HL-60 (cell line): ENCODE measurements around the gene CALM3.
A peak's percentile ranks its signal among the peaks of the same experiment; 100 is the strongest.

Source experiments
- DNase-seq, 2 experiments: peaks; one replicate each; pipeline ENCODE4 v3.0.0-alpha.2; 2010 to 2020; ENCODE audit warnings: low read depth in 1 of 2, low spot score in 1 of 2
- H3K27ac ChIP-seq: fragments of 250-450 bp; sonication (Bioruptor Pico); replicated peaks from 2 replicates; pipeline ENCODE4 v1.5.1; 2020; ENCODE audit warnings: mild to moderate bottlenecking, moderate library complexity
- H3K27me3 ChIP-seq: fragments of 250-450 bp; sonication (Bioruptor Pico); 2 replicates; pipeline ENCODE4 v1.5.1; 2021; ENCODE audit warnings: mild to moderate bottlenecking, moderate library complexity; ENCODE audit not compliant: insufficient read depth, poor library complexity, severe bottlenecking
- H3K4me3 ChIP-seq: replicated peaks from 2 replicates; pipeline ENCODE4 v1.5.1; 2011; ENCODE audit warnings: mild to moderate bottlenecking, control low read depth, low read length; ENCODE audit not compliant: insufficient read depth
- GABPA ChIP-seq: IDR thresholded peaks from 2 replicates; pipeline ENCODE4 v1.6.1; 2012; ENCODE audit warnings: low read depth
- POLR2AphosphoS5 ChIP-seq: IDR thresholded peaks from 2 replicates; pipeline ENCODE4 v1.6.1; 2012; ENCODE audit warnings: low read depth
- SPI1 ChIP-seq: IDR thresholded peaks from 2 replicates; pipeline ENCODE4 v1.6.1; 2012; ENCODE audit warnings: low read depth, mild to moderate bottlenecking, borderline replicate concordance
- TF ChIP-seq, protein P1 (sequence below): IDR thresholded peaks from one replicate; pipeline ENCODE4 v1.5.1; 2011; ENCODE audit warnings: low read length, control low read depth, inconsistent platforms; ENCODE audit not compliant: insufficient read depth
- TF ChIP-seq, protein P2 (sequence below): IDR thresholded peaks from 2 replicates; pipeline ENCODE4 v1.6.1; 2012; ENCODE audit warnings: low read depth; ENCODE audit not compliant: insufficient replicate concordance

The CALM3 gene

GRCh38 chr19:46596008-46596407 lies 5.1 kb upstream of the CALM3 start:
- H3K27ac ChIP-seq, result no peak overlapping the region
- no peak for DNase-seq
- TF ChIP-seq, protein P1, sequence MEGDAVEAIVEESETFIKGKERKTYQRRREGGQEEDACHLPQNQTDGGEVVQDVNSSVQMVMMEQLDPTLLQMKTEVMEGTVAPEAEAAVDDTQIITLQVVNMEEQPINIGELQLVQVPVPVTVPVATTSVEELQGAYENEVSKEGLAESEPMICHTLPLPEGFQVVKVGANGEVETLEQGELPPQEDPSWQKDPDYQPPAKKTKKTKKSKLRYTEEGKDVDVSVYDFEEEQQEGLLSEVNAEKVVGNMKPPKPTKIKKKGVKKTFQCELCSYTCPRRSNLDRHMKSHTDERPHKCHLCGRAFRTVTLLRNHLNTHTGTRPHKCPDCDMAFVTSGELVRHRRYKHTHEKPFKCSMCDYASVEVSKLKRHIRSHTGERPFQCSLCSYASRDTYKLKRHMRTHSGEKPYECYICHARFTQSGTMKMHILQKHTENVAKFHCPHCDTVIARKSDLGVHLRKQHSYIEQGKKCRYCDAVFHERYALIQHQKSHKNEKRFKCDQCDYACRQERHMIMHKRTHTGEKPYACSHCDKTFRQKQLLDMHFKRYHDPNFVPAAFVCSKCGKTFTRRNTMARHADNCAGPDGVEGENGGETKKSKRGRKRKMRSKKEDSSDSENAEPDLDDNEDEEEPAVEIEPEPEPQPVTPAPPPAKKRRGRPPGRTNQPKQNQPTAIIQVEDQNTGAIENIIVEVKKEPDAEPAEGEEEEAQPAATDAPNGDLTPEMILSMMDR, result no peak
- TF ChIP-seq, protein P2, sequence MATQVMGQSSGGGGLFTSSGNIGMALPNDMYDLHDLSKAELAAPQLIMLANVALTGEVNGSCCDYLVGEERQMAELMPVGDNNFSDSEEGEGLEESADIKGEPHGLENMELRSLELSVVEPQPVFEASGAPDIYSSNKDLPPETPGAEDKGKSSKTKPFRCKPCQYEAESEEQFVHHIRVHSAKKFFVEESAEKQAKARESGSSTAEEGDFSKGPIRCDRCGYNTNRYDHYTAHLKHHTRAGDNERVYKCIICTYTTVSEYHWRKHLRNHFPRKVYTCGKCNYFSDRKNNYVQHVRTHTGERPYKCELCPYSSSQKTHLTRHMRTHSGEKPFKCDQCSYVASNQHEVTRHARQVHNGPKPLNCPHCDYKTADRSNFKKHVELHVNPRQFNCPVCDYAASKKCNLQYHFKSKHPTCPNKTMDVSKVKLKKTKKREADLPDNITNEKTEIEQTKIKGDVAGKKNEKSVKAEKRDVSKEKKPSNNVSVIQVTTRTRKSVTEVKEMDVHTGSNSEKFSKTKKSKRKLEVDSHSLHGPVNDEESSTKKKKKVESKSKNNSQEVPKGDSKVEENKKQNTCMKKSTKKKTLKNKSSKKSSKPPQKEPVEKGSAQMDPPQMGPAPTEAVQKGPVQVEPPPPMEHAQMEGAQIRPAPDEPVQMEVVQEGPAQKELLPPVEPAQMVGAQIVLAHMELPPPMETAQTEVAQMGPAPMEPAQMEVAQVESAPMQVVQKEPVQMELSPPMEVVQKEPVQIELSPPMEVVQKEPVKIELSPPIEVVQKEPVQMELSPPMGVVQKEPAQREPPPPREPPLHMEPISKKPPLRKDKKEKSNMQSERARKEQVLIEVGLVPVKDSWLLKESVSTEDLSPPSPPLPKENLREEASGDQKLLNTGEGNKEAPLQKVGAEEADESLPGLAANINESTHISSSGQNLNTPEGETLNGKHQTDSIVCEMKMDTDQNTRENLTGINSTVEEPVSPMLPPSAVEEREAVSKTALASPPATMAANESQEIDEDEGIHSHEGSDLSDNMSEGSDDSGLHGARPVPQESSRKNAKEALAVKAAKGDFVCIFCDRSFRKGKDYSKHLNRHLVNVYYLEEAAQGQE, result no peak
- TF ChIP-seq SPI1, result no peak
- no peak for TF ChIP-seq POLR2AphosphoS5
- TF ChIP-seq GABPA, result no peak
- no peaks in the 10 kb centered on the region for H3K27me3 ChIP-seq
- H3K4me3 ChIP-seq, result no peak overlapping the region

GRCh38 chr19:46598372-46598917 lies 2.7 kb upstream of the CALM3 start:
- TF ChIP-seq POLR2AphosphoS5 (no peak), GABPA (no peak), SPI1 (no peak)
- TF ChIP-seq, protein P1, result no peak
- TF ChIP-seq, protein P2, result no peak
- Histone ChIP-seq H3K4me3 (no peak overlapping the region), H3K27me3 (no peaks in the 10 kb centered on the region), H3K27ac (no peak overlapping the region)
- DNase-seq, result no peak

GRCh38 chr19:46599716-46600373 lies 1.3 kb upstream of the CALM3 start:
- no peak for DNase-seq
- Histone ChIP-seq H3K27ac (peak overlapping the region; percentile 100), H3K27me3 (no peaks in the 10 kb centered on the region)

More at GRCh38 chr19:46599716-46600373, 1.3 kb upstream of the CALM3 start:
- TF ChIP-seq, protein P2, result no peak
- TF ChIP-seq POLR2AphosphoS5 (no peak), SPI1 (no peak), GABPA (no peak)
- TF ChIP-seq, protein P1, result no peak
- peak overlapping the region; percentile 51 for H3K4me3 ChIP-seq
